HUES64 (cell line): ENCODE results near the gene NHLRC4.

Experiments used
- H3K27ac ChIP-seq: 2 replicates; pipeline ENCODE4 v1.7.0; 2013; ENCODE audit warnings: low read depth, low read length, inconsistent platforms
- H3K27me3 ChIP-seq: 2 replicates; pipeline ENCODE4 v1.6.1; 2013; ENCODE audit warnings: mild to moderate bottlenecking, low read length; ENCODE audit not compliant: insufficient read depth
- H3K36me3 ChIP-seq: 2 replicates; pipeline ENCODE4 v1.6.1; 2013; ENCODE audit warnings: mild to moderate bottlenecking, low read length; ENCODE audit not compliant: insufficient read depth
- H3K4me1 ChIP-seq: 2 replicates; pipeline ENCODE4 v1.6.1; 2013; ENCODE audit warnings: mild to moderate bottlenecking, low read length, moderate library complexity; ENCODE audit not compliant: insufficient read depth
- H3K4me3 ChIP-seq: 2 replicates; pipeline ENCODE4 v1.5.1; 2013; ENCODE audit warnings: mild to moderate bottlenecking, low read length, moderate library complexity
- H3K9ac ChIP-seq: 2 replicates; pipeline ENCODE4 v1.6.1; 2013; ENCODE audit warnings: mild to moderate bottlenecking, low read depth, low read length
- H3K9me3 ChIP-seq: 2 replicates; pipeline ENCODE4 v1.6.1; 2013; ENCODE audit warnings: low read depth, low read length; ENCODE audit not compliant: insufficient read depth
- WGBS: fragments of 150-250, 120-280 bp; methylation state at CpG from one replicate; pipeline ENCODE4 v1.1.7; 2013; ENCODE audit warnings: missing lambda C conversion rate; 5-methylcytosine and 5-hydroxymethylcytosine counted together

NHLRC4 gene

DNA sequence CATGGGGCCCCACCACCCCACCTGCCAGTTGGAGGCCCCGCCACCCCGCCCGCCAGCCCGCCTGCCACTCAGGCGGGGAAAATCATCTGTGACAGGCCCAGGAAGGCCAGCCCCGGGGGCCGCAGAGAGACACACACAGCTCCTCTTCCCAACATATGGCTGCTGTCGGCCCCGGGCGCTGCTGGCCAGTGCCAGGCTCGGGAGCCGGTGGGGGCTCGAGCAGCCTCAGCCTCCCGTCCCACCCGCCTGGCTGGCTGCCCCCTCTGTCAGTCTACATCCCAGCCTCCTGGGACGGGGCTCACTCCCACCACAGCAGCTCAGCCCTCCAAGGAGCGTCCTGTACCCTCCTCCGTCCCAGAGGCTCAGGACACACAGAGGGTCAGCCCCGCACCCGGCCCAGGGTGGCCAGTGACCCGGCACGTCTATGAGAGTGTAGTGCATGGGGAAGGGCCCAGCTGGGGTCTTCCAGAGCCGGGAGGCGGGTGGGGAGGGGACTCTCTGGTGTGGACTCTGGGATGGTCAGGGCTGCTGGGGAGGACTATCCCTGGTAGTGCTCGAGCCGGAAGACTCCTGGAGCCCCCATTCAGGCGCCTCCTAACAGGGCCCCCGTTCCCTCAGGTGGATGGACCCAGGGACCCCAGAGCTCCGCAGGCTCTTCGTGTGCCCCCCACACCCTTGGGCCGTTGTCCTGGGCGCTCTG is 10.2 kb upstream of the NHLRC4 start:
- Histone ChIP-seq H3K27ac (no peak overlapping the region), H3K9me3 (no peaks in the 10 kb centered on the region), H3K36me3 (peaks cover 11% of the 10 kb centered on the region), H3K9ac (no peak overlapping the region), H3K27me3 (peaks cover 35% of the 10 kb centered on the region), H3K4me1 (0 out of 2 replicates have a peak, but pooled peaks cover 3% of the 10 kb centered on the region), H3K4me3 (no peak overlapping the region)
- 92% methylated on average over 32 of the region's 32 CpGs for WGBS

DNA sequence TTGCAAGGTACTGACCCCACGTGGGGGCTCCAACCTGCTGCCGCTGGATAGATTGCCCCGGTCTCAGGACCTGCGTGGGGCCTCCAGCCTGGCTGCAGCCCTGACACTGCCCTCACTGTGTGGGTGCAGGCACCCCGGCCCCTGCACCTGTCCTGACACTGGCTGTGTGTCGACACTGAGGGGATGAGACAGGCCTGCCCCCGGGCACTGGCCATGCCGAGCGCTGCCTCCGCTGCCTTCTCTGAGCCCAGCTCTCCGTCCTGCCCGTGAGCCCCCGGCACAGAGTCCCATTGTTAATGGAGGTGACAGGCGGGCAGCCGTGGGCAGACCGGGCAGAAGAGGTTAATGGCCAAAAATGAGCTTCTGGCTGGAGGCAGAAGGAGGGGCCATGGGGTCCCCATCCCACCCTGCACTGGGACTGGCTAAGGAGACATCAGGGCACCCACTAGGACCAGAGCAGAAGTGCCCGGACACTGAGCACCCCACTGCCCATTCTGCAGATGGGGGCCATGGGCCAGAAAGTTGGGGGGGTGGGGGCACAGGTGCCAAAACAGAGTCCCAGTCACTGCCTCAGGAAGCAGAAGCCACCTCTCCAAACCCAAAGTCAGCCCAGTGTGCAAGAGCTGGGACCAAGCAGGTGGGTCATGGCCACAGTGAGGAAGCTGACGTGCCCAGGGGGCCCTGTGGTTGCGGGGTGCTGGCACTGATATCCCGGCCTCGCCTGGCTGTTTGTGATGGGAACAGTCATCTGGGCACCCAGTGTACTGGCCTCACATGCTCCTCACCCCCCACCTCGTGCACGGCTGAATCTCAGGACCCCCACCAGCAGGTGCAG is 9.1 kb upstream of the NHLRC4 start:
- 91% methylated on average over 23 of the region's 23 CpGs for WGBS
- 0 out of 2 replicates have a peak, but pooled peaks cover 3% of the 10 kb centered on the region for H3K4me1 ChIP-seq
- H3K27me3 ChIP-seq: peaks cover 44% of the 10 kb centered on the region
- H3K9ac ChIP-seq: no peak overlapping the region
- no peaks in the 10 kb centered on the region for H3K9me3 ChIP-seq
- no peak overlapping the region for H3K4me3 ChIP-seq
- no peak overlapping the region for H3K27ac ChIP-seq
- 0 out of 2 replicates have a peak, but pooled peaks cover 2% of the 10 kb centered on the region for H3K36me3 ChIP-seq

DNA sequence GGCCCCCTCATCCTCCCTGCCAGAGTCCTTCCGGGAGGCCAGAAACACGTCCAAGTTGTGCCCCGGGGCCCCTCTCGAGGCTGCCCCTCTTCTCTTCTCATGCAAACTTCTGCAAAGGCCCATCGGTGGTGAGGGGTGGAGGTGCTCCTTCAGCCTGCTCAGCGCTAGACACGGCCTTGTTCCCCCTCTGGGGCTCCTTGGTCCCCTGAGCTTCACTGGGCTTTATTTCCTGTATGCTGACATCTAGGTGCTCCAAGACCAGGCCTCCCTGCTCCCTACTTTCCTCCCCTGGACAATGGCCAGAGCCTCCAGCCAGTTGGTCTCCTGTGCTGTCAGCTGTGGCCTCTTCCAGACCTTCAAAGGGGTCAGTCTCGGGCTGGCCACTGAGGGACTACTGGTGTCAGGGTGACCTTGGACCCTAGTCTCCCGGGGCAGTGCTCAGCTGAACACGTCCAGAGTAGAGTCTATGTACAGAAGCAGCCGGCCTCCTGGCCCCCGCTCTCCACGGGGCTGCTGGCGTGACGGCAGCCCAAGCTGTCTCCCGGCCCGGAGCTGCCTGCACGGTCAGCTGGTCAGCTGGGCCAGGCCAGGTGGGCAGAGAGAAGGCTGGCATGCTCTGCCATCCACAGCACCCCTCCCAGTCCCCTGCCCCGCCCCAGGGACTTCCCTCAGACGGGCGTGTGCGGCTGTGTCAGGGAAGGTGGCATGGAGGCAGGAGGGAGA is 8.3 kb upstream of the NHLRC4 start:
- no peak overlapping the region for H3K27ac ChIP-seq
- peaks cover 44% of the 10 kb centered on the region for H3K27me3 ChIP-seq
- H3K9me3 ChIP-seq: no peaks in the 10 kb centered on the region
- no peaks in the 10 kb centered on the region for H3K36me3 ChIP-seq
- 0 out of 2 replicates have a peak, but pooled peaks cover 3% of the 10 kb centered on the region for H3K4me1 ChIP-seq
- WGBS: 88% methylated on average over 22 of the region's 22 CpGs
- H3K4me3 ChIP-seq: no peak overlapping the region
- no peak overlapping the region for H3K9ac ChIP-seq

DNA sequence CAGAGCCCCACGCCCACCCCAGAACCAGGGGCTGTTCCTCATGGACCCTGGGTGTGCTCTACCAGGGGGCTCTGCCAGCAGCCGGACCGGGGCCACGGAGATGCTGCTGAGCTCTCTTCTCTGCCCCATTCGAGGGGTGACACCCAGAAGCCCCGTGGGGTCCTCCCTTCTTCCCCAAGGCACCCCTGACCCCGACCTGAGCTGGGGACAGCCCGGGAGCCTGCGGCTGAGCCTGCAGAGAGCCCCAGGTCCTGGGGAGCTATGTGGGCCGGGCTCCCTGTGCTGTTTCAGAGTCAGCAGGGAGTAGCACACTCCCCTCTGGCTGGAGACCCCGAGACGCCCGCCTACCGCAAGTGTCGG is 7.8 kb upstream of the NHLRC4 start:
- Histone ChIP-seq H3K4me1 (0 out of 2 replicates have a peak, but pooled peaks cover 3% of the 10 kb centered on the region), H3K9me3 (no peaks in the 10 kb centered on the region), H3K9ac (no peak overlapping the region), H3K27me3 (peaks cover 44% of the 10 kb centered on the region), H3K4me3 (no peak overlapping the region), H3K27ac (no peak overlapping the region), H3K36me3 (no peaks in the 10 kb centered on the region)
- 89% methylated on average over 15 of the region's 15 CpGs for WGBS

DNA sequence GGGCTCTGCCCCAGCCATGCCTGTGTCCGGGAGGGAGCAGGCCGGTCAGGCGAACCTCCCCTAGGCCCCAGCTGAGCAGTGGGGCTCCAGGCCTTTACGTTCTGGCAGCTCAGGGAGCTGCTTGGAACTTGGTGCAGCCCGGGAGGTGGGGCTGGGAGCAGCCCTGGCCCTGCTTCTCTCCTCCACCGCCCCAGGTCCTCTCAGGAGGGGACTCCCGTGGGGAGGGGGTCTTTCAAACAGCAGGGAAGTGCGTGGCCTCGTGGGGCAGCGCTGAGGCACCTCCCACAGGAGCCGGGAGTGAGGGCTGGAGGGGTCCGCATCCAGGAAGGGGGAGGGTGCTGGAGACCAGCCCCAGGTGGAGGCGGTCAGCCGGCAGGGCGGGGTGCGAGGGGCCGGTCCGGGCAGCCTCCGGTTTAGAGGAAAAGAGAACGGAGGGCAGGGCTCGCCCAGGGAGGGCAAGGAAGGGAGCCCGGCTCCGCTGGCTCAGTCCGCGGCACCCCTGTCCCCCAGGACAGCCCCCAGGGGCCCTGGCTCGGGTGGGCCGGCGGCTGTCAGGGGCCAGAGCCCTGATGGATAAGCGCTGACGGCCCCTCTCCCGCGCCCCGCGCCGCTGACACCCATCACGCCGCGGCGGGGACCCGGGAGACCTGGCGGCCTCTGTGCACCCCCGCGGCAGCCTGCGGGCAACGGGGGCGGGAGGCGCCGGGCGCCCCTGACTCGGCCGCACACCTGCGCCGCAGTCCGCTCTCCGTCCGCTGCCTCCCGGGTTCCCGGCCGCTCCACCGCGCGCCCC is 7.2 kb upstream of the NHLRC4 start:
- Histone ChIP-seq H3K9ac (no peak overlapping the region; the same call in 1 of the 2 replicates), H3K36me3 (no peaks in the 10 kb centered on the region), H3K27me3 (peaks cover 44% of the 10 kb centered on the region), H3K4me1 (0 out of 2 replicates have a peak, but pooled peaks cover 3% of the 10 kb centered on the region), H3K27ac (no peak overlapping the region), H3K9me3 (no peaks in the 10 kb centered on the region), H3K4me3 (peak overlapping the region; percentile 39)
- WGBS: 10% methylated on average over 62 of the region's 62 CpGs

DNA sequence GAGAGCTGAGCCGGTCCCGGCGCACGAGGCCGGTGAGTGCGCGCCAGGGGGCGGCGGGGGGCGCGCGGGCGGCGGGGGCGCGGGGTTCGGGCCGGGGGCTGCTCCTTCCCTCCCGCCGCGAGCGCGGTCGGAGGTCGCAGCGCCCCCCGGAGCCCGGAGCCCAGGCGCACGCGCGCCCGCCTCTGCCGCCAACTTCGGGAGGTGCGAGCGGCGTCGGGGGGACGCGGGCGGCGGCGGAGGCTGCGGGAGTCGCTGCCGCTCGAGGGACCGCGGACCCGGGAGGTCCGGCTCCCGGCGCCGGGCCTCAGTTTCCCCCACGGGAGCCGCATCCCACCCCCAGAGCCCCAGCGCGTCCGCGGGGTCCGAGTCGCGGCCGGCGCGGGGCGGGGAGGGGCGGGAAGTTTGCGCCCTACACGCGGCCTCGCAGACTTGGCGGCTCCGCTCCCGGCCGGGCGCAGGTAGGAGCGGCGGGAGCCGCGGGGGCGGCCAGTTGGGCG is 6.6 kb upstream of the NHLRC4 start, which contains the start of gene PRR35:
TSS of gene PRR35 (plus strand) at position 191 of the 497 bp plus-strand sequence. CDS start 2,901 bp downstream, outside the sequence.
- peaks cover 44% of the 10 kb centered on the region for H3K27me3 ChIP-seq
- H3K4me3 ChIP-seq: peak within 1 kb of the TSS; percentile 39

DNA sequence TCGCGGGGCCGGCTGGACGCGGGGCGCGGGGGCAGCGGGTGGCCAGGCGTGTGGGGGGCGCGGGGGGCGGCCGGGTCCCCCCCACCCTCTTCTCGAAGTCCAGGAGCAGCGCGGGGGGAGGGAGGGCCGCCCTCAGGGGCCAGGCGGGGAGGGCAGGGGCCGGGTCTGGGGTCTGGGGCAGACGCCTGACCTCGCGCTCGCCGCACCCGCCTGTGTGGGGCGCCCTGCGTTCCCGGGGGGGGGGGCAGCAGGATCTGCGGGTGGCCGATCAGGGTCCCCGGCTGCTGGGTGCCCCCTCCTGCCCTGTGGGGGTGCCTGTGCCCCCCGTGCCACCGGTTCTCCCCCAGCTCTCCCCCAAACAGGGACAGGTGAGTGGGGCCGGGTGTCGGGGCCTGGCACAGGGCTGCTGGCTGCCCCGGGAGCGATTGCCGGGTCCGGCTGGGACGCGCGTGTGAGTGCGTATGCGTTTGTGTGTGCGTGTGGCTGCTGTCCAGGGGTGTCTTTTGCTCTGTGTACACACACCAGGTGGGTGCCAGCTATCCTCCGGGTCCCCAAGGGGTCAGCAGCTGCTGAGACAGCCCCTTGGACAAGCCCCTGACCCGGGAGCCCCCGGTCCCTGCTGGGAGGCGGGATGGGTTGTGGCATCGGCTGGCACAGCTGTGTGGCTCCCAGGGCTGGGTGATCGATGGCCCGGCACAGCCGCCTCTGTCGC is 5.9 kb upstream of the NHLRC4 start:
- WGBS: 41% methylated on average over 54 of the region's 54 CpGs
- Histone ChIP-seq H3K4me3 (no peak overlapping the region), H3K27me3 (peaks cover 44% of the 10 kb centered on the region), H3K9me3 (no peaks in the 10 kb centered on the region), H3K36me3 (no peaks in the 10 kb centered on the region), H3K4me1 (0 out of 2 replicates have a peak, but pooled peaks cover 3% of the 10 kb centered on the region), H3K9ac (no peak overlapping the region), H3K27ac (no peak overlapping the region)

More for the DNA sequence above, 6.6 kb upstream of the NHLRC4 start, which contains the start of gene PRR35:
- H3K27ac ChIP-seq: no peak within 1 kb of the TSS
- H3K36me3 ChIP-seq: no peaks in the 10 kb centered on the region
- H3K4me1 ChIP-seq: 0 out of 2 replicates have a peak, but pooled peaks cover 3% of the 10 kb centered on the region
- 1% methylated on average over 84 of the region's 84 CpGs for WGBS
- peak within 1 kb of the TSS; percentile 55; the same call in 1 of the 2 replicates for H3K9ac ChIP-seq
- H3K9me3 ChIP-seq: no peaks in the 10 kb centered on the region

DNA sequence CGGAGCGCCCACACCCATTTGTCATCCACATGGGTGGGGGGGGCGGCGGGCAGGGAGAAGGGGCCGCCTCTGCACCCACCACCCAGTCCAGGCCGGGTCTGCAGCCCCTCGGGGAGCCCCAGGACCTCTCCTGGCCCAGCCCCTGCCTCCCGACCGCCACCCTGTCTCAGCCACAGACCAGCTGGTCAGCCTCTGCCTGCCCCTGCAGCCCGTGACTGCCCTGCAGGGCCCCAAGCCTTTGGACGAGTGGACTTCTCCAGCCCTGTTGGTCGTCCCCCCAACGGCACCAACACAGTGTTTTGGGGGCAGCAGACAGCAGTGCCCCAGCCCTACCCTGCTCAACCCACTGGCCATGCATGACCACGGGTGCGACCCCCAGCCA is 5.4 kb upstream of the NHLRC4 start:
- H3K36me3 ChIP-seq: no peaks in the 10 kb centered on the region
- H3K9me3 ChIP-seq: no peaks in the 10 kb centered on the region
- no peak overlapping the region for H3K27ac ChIP-seq
- no peak overlapping the region for H3K9ac ChIP-seq
- no peak overlapping the region for H3K4me3 ChIP-seq
- H3K27me3 ChIP-seq: peaks cover 44% of the 10 kb centered on the region
- peaks cover 9% of the 10 kb centered on the region; the same call in 1 of the 2 replicates for H3K4me1 ChIP-seq
- WGBS: 88% methylated on average over 15 of the region's 15 CpGs

DNA sequence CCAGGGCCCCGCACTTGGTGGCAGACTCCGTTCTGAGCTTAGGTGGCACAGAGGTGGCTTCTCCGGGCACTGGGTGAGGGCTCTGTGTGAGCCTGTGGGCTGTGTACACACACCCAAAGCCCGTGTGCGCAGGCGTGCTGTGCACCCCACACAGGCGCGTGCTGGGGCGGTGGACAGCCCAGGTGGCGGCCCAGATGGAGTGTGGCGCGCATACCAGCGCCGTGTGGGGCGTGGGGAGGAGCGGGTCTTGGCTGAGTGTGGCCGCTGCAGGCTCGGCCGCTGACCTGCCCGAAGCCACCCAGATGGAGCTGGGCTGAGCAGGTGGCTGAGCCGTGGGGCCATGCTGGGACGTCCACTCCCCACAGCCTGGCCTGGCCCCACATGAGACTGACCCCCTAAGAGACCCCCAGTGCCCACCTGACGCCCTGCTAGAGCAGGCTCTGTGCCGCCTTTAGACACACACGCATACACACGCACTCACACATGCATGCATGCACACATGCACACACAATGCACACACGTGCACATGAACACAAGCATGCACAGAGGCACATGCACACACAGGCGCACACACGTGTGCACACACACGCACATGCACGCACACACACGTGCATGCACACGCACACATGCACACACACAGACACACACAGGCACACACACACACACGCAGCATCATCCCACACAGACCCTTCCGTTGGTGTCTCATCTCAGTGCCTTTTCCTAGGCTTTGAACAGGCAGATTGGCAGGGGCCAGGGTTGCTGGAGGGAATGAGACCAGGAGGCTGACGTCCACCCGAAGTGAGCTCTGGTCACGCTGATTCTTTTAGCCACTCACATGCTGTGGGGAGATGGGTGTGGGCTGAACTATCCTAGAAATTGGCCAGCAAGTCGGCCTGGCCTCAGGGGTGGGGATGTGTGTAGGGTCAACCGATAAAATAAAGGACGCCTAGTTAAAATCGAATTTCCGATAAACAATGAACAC is 4.6 kb upstream of the NHLRC4 start:
- Histone ChIP-seq H3K36me3 (no peaks in the 10 kb centered on the region), H3K27me3 (peaks cover 44% of the 10 kb centered on the region), H3K9me3 (no peaks in the 10 kb centered on the region), H3K27ac (no peak overlapping the region), H3K4me1 (peaks cover 15% of the 10 kb centered on the region), H3K4me3 (no peak overlapping the region), H3K9ac (no peak overlapping the region)
- 90% methylated on average over 43 of the region's 43 CpGs for whole genome bisulfite sequencing
